Stimulated activated CD8-positive, alpha-beta memory T cell treated with anti-CD3 and anti-CD28 coated beads, Interleukin-12 subunit alpha, Interleukin-12 subunit beta, amount 100 ng/mL, for 1 hour (primary cell): Measurements from ENCODE around the gene NKAIN4.

Source experiments
- DNase-seq: peaks from one replicate; pipeline ENCODE4 v3.0.0-alpha.2; 2020; ENCODE audit warnings: low read depth

Gene NKAIN4

GRCh38 chr20:63219447-63219821, 34.8 kb downstream of the NKAIN4 start:
- no peak for DNase-seq

DNA sequence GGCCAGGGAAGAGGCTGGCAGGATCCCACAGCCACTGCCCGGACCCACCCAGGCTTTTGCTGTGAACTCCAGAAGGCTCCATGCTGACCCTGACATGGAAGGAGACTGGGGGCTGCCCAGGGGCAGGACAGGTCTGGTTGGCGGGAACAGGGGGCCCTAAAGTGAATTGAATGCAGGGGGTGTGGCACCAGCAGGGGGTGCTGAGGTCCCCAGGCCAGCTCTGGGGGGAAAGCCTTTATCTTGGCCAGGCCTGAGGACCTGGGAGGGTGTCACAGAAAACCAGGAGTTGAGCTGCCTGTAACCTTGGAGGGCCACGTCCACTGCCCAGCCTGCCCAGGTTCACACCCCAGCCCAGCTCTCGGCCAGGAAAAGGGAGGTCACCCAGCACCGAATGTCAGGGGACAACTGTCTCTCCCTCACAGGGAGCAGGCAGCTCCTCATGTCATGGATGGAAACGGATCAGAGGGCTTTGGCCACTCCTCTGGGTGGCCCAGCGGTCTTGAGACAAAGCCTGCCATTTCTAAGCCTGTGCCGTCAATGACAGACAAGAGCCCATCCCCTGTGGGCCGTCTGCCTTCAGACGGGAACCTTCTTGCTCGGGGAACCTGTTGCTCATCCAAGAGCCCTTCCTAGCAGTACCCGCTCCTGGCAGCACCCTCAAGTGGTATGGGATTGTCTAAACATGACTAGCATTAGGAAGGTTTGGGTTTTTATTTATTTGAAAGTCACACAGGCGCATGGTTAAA, 35.4 kb downstream of the NKAIN4 start:
- no peak for DNase-seq

DNA sequence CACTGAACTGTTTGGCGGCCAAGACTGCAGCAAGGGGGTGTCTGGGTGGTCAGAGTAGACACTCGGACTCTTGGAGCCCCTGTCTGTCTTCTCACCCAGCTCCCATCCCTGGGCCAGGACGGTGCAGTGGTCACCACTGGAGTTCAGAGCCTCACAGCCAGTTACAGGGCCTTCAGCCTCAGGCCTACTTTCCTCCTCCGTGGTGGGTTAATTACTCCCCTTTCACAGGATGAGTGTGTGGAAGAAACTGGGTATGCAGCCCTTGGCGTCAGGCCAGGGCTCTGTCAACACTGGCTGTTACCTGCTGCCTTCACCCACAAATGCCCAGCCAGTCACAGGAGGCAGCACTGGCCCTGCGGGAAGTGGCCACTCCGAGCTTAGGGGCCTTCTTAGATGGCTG, 36.6 kb downstream of the NKAIN4 start:
- no peak for DNase-seq

DNA sequence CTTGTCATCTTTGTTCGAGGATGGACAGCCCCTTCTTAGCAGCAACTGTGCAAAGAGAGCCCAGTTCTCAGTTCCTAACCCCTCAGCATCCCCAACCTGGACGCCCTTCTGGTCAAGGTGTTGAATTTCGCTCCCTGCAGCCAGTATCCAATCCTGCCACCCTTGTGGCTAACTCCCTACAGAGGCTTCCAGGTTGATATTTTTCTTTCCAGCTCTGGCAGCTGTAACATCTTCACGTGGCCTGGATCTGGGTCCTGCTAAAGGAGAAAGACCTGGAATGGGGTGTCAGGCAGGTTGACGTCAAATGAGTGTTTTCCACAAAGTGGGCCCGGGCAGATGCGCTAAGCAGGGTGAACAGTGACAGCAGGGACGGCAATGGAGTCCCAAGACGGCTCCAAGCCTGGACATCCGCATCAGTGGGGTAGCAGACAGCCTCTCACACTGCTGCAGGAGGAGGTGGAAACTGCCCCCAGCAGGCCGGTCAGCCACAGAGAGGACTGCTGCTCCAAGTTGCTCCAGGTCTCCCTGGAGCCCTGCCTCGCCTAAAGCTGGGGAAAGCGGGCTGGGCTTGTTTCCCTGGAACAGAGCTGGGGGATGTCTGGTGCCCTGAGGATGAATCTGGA, 37.3 kb downstream of the NKAIN4 start:
- DNase-seq, result no peak

GRCh38 chr20:63216041-63216848, 38.0 kb downstream of the NKAIN4 start, which contains the start of gene YTHDF1:
YTHDF1 (minus strand) TSS chr20:63216131; CDS start chr20:63215892, 239 bp downstream.
- peak; percentile 90 for DNase-seq

GRCh38 chr20:63215101-63216040, 38.9 kb downstream of the NKAIN4 start:
- no peak for DNase-seq

DNA sequence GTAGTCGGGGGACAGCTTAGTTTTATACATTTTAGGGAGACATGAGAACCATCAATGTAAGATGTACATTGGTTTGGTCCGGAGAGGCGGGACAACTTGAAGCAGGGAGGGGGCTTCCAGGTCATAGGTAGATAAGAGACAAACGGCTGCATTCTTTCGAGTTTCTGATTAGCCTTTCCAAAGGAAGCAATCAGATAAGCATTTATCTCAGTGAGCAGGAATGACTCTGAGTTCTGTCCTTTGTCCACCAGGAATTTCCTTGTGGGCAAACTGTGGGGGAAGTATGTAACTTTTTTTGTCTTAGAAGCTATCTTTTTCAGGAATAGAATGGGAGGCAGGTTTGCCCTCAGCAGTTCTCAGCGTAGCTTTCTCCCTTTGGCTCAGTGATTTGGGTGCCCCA, 39.7 kb downstream of the NKAIN4 start:
- DNase-seq, result no peak

- DNase-seq, result no peak
Measured at GRCh38 chr20:63212792-63213191, 41.5 kb downstream of the NKAIN4 start.

GRCh38 chr20:63212393-63212730, 41.9 kb downstream of the NKAIN4 start:
- DNase-seq, result no peak

- no peak for DNase-seq
Measured at GRCh38 chr20:63210011-63210605, 44.2 kb downstream of the NKAIN4 start.

- DNase-seq, result no peak
Measured at GRCh38 chr20:63208346-63208909, 45.8 kb downstream of the NKAIN4 start.

DNA sequence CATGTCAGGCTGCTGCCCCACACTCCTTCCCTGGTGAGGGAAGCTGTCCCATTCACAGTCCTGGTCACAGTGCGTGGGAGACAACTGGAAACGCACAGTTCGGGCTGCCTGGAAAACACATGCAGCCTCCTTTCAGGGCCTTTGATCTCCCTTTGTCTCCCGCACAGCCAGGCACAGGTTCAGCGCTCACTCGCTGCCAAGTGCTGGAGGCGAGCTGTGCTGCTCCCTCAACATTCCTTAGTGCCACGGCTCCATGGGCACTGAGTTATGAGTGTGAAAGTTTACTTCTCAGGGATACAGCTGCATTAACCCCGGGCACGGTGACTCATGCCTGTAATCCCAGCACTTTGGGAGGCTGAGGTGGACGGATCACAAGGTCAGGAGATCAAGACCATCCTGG, 47.4 kb downstream of the NKAIN4 start:
- DNase-seq, result no peak

- no peak for DNase-seq
Measured at GRCh38 chr20:63205896-63206295, 48.4 kb downstream of the NKAIN4 start.

- DNase-seq, result no peak
Measured at GRCh38 chr20:63204362-63204761, 49.9 kb downstream of the NKAIN4 start.

DNA sequence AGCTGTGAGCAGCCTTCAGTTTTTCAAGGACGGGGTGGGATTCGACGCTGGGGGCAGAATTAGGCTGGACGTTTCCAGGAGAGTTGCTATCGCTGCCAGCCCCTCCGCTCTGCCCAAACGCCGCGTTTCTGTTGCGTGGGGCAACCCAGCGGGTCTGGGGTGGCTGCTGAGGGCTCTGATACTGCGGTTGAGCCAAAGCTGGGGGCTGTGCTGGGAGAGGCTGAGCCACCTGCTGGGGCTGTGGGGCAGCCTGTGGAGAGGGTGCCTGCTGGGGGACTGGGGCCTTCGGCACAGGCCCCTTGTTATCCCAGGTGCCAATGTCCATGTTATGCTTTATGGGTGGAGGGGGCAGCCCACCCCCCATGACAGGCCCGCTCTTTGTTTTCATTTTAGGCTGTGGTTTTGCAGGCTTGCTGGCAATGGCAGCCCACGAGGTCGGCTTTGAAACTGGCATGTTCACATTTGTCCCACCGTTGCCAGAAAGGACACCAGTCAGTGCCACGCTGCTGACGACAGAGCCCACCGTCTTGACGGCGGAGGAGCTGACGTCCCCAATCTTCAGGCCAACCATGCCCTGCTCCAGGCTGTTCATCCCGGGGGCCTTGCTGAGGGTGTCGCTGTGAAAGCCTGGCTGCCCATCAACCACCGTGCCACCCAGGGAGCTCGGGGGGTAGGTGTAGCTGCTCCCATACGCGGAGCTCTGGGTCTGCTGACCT, 51.3 kb downstream of the NKAIN4 start:
- DNase-seq, result no peak

DNA sequence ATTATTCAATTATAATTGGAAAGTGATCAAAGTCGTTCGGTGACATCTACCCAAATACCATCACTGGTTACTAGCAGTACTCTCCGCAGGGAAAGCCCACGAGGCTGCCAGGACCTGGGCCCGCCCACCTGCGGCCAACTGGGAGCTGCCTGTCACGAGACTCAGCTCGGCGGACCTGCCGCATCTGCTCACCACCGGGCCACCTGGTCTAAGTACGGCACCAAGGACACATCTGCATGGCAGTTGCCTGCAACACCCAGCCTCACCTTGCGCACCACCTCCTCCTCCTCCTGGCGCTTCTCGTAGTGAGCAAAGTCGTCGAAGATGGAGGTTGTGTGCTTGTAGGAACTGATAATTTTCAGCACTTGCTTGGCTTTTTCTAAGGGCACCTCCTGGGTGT, 52.2 kb downstream of the NKAIN4 start:
- DNase-seq, result no peak

DNA sequence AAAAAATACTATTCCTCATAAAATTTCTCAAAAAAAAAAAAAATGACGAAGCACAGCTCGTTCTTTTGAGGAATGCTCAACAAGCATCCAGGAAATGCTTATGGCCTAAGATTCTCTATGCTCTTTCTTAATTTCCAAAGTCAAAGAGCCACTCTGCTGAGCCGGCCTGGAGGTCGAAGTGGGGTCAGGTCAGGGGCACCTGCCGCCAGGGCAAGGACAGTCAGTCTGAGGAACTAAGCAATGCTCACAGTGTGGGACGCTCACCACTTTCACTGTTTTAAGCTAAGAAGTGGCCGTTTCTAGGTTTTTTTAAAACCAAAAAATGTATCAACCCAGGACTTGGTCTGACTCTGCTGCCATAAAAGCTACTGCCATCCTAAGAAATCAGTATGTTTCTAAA, 55.7 kb downstream of the NKAIN4 start:
- DNase-seq, result no peak

DNA sequence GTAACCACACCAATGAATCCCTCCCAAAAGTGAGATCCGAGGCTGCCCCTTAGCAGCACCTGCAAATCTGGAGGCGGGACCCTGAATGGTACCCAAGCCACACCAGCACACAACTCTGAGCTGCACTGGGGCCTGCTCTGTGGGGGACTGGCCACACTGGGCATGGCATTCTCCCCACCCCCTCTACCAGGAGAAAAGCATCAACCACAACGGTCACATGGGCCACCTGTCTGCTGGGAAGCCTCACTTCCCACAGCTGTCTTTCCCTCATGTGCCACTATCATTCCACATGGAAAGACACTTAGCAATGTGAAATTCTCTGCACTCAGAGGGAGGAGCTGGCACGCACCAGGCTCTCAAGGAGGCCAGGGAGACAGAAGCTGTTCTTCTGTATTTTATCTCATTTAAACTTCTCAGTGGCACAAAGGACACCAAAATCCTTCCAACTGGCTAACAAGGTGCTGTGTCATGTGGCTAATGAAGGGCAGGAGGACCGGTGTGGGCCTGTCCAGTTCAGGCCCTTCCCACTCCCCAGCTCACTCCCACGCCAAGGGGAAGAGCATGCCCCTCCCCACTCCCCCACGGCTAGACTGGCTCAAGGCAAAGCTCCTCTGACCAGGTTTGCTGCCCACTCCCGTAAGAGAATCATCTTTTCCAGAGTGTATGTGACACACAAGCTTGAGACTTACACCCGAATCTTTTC, 57.3 kb downstream of the NKAIN4 start:
- no peak for DNase-seq

GRCh38 chr20:63194797-63195173, 59.5 kb downstream of the NKAIN4 start:
- no peak for DNase-seq
